HEK293T (cell line): ENCODE measurements around the gene C11orf58.

Source experiments
- FOXM1 ChIP-seq: fragments of 450-650 bp; IDR thresholded peaks from 2 replicates; pipeline ENCODE4 v1.6.1; 2017; ENCODE audit warnings: mild to moderate bottlenecking, borderline replicate concordance
- NFRKB ChIP-seq: fragments of 450-650 bp; IDR thresholded peaks from 2 replicates; pipeline ENCODE4 v1.6.1; 2016; ENCODE audit warnings: mild to moderate bottlenecking, moderate library complexity

GRCh38 chr11:16804104-16804947, 65.9 kb downstream of the C11orf58 start:
- no peak for TF ChIP-seq FOXM1
- no peak for TF ChIP-seq NFRKB
